ENCODE data around the gene VPS41.

The VPS41 gene

DNA sequence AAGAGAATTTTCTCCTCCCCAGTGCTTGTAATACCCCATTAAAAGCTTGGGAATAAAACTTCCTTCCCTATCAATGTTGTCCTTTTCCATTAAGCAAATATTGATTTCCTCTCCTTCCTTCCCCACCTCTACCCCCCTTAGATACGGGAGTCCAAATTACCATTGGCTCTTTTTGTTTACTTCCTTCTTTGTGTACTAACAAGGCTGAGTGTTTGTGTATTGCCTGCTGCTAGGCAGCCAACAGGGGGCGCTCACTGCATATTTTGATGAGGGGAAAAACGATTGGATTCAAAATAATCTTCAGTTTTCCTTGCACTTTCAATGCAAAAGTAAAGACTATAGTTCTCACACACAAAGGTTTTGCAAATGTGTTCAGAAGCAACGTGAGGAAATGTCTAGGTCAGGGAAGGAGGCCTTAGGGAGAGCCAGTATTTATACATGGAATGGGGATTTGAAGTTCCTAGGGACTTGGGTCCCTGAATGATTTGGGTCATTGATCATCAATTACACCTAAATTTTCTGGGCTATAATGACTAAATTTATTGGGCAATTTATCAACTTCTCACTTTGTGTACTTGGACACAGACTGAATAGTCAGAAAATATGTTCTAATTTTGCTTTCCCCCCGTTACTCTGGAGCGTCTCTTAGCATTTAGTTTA, 23.6 kb upstream of the VPS41 start:
- TF ChIP-seq, protein P1, sequence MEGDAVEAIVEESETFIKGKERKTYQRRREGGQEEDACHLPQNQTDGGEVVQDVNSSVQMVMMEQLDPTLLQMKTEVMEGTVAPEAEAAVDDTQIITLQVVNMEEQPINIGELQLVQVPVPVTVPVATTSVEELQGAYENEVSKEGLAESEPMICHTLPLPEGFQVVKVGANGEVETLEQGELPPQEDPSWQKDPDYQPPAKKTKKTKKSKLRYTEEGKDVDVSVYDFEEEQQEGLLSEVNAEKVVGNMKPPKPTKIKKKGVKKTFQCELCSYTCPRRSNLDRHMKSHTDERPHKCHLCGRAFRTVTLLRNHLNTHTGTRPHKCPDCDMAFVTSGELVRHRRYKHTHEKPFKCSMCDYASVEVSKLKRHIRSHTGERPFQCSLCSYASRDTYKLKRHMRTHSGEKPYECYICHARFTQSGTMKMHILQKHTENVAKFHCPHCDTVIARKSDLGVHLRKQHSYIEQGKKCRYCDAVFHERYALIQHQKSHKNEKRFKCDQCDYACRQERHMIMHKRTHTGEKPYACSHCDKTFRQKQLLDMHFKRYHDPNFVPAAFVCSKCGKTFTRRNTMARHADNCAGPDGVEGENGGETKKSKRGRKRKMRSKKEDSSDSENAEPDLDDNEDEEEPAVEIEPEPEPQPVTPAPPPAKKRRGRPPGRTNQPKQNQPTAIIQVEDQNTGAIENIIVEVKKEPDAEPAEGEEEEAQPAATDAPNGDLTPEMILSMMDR (IDR thresholded peaks at IDR 0.05; ENCODE audit: low read depth, low read length) = peak; percentile 96
- no peak overlapping the region for H3K4me3 ChIP-seq (ENCODE audit: low read depth, low read length)

- TF ChIP-seq, protein P1 (IDR thresholded peaks at IDR 0.05; ENCODE audit: low read depth, low read length) = no peak
- H3K4me3 ChIP-seq (ENCODE audit: low read depth, low read length) = no peak overlapping the region
These were observed 20.6 kb upstream of the VPS41 start for GRCh38 chr7:38929460-38930171.

GRCh38 chr7:38928506-38928905, 19.5 kb upstream of the VPS41 start:
- H3K4me3 ChIP-seq (ENCODE audit: low read depth, low read length) = no peak overlapping the region
- TF ChIP-seq, protein P1 (IDR thresholded peaks at IDR 0.05; ENCODE audit: low read depth, low read length) = no peak

DNA sequence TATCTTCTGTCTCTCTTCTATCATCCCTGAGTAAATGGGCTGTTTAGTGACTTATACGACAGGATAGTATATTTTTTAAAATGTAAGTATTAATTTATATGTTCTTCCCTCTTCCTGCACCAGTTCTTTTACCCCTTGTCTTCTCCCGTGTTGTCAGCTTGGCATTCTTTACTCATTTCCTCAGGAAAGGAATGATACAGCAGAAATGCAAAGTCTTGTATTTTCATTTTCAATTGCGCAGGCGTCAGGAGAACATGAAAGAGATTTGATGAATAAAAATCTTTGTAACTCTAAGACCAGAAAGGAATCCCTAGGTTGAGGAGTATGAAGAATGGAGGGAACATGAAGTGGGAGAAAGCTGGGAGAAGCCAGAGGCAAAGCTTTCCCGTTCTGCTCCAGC, 18.8 kb upstream of the VPS41 start:
- H3K4me3 ChIP-seq (ENCODE audit: low read depth, low read length) = no peak overlapping the region
- TF ChIP-seq, protein P1 (IDR thresholded peaks at IDR 0.05; ENCODE audit: low read depth, low read length) = no peak

DNA sequence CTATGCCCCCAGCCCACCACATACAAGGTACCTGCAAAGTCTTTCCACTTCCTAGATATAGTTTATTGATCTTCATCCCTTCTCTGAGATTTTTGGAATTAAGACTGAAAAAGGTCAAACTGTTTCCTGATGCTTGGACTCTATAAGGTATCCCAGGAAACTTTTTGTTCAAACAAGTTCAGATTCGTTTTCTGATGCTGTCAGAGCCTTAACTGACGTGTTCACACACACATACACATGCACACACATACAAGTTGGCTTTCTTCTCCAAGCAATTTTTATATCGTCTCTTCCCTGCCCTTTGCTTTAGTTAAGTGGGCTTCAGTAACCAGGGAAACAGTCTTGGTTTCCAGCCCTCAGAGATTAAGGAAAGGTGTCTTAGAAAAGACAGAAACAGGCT, 11.7 kb upstream of the VPS41 start:
- H3K4me3 ChIP-seq (ENCODE audit: low read depth, low read length) = no peak overlapping the region
- TF ChIP-seq, protein P1 (IDR thresholded peaks at IDR 0.05; ENCODE audit: low read depth, low read length) = no peak

DNA sequence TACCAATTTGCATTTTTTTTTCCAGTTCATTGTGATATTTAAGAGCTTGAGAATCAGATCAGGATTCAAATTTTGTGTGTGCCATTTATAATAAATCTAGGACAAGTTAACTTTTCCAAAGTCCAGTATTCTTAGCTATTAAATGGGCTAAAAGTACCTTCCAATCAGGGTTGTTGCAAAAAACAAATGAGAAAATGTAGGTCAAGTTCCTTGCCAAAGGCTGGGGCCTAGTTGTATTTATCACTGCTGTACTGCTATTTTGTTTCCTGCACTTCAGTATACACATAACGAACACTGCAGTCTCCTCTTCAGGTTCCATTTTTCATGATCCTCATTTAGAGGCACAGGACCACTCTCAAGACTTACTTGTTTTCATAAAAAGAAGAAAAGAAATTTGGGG, 7.4 kb upstream of the VPS41 start:
- TF ChIP-seq, protein P1 (IDR thresholded peaks at IDR 0.05; ENCODE audit: low read depth, low read length) = no peak
- no peak overlapping the region for H3K4me3 ChIP-seq (ENCODE audit: low read depth, low read length)

DNA sequence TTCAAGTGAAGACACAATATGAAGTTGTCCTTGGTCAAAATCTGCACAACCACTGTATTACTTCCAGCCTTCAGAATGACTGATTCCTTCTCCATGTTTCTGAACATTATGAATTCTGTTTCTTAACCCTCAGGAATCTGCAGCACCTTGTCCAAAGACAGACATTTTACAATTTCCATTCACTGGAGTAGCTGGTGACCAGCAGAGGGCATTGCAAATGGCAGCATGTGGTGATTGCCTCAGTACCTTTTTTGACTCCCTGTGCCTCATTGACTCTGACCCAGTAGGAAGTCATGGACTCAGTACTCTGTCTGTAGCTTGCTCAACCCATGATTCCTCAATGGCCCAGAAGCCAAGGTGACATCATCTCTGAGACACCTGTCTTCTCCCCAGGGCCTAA, 879 bp upstream of the VPS41 start:
- H3K4me3 ChIP-seq (ENCODE audit: low read depth, low read length) = no peak overlapping the region
- TF ChIP-seq, protein P1 (IDR thresholded peaks at IDR 0.05; ENCODE audit: low read depth, low read length) = no peak
